Esophagus muscularis mucosa (tissue), 4 donors: ENCODE measurements around the gene STK24.

Experiments used
- EP300 ChIP-seq: sonication (generic); formaldehyde crosslinking; IDR thresholded peaks from one replicate; pipeline ENCODE4 v1.6.1; 2017; ENCODE audit warnings: antibody characterized with exemption
- POLR2A ChIP-seq: fragments of 450-650 bp; IDR thresholded peaks from one replicate; pipeline ENCODE4 v1.6.1; 2017; ENCODE audit warnings: antibody characterized with exemption, moderate library complexity, mild to moderate bottlenecking, low read depth
- POLR2AphosphoS5 ChIP-seq, 2 donors: sonication (generic); formaldehyde crosslinking; IDR thresholded peaks; one replicate each; pipeline ENCODE4 v1.6.1; 2017; ENCODE audit warnings: antibody characterized with exemption in 2 of 2
- TF ChIP-seq, protein P1 (sequence below), 3 experiments: fragments of 200-600 bp in 2 of 3; fragments of 450-650 bp in 1 of 3; sonication (generic) in 2 of 3; IDR thresholded peaks; one replicate each; pipeline ENCODE4 v1.5.1; 2017 to 2019; ENCODE audit warnings: antibody characterized with exemption in 3 of 3, mild to moderate bottlenecking in 2 of 3, moderate library complexity in 1 of 3

DNA sequence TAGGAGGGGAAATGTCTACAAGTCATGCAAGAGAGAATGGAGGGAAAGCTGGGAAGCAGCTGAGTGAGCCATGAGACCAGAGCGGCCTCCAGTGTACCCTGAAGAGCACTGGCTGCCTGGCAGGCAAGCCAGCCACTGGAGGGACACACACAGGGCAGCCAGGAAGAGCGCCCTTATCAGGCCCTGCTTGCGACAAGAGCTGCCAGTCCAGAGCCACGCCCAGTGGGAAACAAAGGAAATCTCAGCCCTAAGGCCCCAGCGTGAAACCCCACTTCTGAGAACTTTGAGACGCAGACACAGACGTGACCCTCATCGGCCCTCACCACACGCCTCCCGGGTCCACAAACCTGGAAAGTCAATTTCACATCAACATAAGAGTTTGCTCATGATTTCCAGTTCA lies 105.0 kb downstream of the STK24 start:
- TF ChIP-seq, protein P1, sequence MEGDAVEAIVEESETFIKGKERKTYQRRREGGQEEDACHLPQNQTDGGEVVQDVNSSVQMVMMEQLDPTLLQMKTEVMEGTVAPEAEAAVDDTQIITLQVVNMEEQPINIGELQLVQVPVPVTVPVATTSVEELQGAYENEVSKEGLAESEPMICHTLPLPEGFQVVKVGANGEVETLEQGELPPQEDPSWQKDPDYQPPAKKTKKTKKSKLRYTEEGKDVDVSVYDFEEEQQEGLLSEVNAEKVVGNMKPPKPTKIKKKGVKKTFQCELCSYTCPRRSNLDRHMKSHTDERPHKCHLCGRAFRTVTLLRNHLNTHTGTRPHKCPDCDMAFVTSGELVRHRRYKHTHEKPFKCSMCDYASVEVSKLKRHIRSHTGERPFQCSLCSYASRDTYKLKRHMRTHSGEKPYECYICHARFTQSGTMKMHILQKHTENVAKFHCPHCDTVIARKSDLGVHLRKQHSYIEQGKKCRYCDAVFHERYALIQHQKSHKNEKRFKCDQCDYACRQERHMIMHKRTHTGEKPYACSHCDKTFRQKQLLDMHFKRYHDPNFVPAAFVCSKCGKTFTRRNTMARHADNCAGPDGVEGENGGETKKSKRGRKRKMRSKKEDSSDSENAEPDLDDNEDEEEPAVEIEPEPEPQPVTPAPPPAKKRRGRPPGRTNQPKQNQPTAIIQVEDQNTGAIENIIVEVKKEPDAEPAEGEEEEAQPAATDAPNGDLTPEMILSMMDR (IDR thresholded peaks at IDR 0.05) = no peak
- TF ChIP-seq EP300 (no peak), POLR2AphosphoS5 (IDR thresholded peaks at IDR 0.05) (no peak), POLR2A (no peak)
